ENCODE data around the gene SLC25A40. TPM values are rescaled to one million over a fixed set of nuclear protein-coding genes. Genes with fewer than 3 reads are reported as not detected.
A peak's percentile ranks its signal among the peaks of the same experiment; 100 is the strongest.
"Not testable (repeated sequence)": the region's sequence is repeated elsewhere in the genome, so short reads cannot be mapped to it uniquely, and the experiment has no call there.

SLC25A40 gene
- 10 to 100 TPM; 22.7 to 48.1 (median 41.9) TPM for polyA plus RNA-seq (ENCODE audit: insufficient read depth in 1 of 5, insufficient read length in 5 of 5, low replicate concordance in 1 of 5)
- long read RNA-seq, donor 1, full-length matches to known transcripts: 3 of 11 reads
- long read RNA-seq, donor 1, partial matches to known transcripts: 8 of 11 reads
- long read RNA-seq, donor 1, other reads (novel, unspliced or antisense): 0 of 11 reads
- long read RNA-seq, donor 2, full-length matches to known transcripts: 2 of 9 reads
- long read RNA-seq, donor 2, partial matches to known transcripts: 7 of 9 reads
- long read RNA-seq, donor 2, other reads (novel, unspliced or antisense): 0 of 9 reads
- long read RNA-seq, donor 3, full-length matches to known transcripts: 3 of 14 reads
- long read RNA-seq, donor 3, partial matches to known transcripts: 11 of 14 reads
- long read RNA-seq, donor 3, other reads (novel, unspliced or antisense): 0 of 14 reads
- long read RNA-seq, donor 4, full-length matches to known transcripts: 4 of 14 reads
- long read RNA-seq, donor 4, partial matches to known transcripts: 10 of 14 reads
- long read RNA-seq, donor 4, other reads (novel, unspliced or antisense): 0 of 14 reads
- long read RNA-seq, donor 5, full-length matches to known transcripts: 3 of 15 reads
- long read RNA-seq, donor 5, partial matches to known transcripts: 12 of 15 reads
- long read RNA-seq, donor 5, other reads (novel, unspliced or antisense): 0 of 15 reads
- long read RNA-seq, donor 6, full-length matches to known transcripts: 6 of 13 reads
- long read RNA-seq, donor 6, partial matches to known transcripts: 7 of 13 reads
- long read RNA-seq, donor 6, other reads (novel, unspliced or antisense): 0 of 13 reads
- long read RNA-seq, donor 7, partial matches to known transcripts: 0 of 2 reads
- long read RNA-seq, donor 7, other reads (novel, unspliced or antisense): 0 of 2 reads
- long read RNA-seq, donor 8, full-length matches to known transcripts: 3 of 8 reads
- long read RNA-seq, donor 8, partial matches to known transcripts: 5 of 8 reads
- long read RNA-seq, donor 8, other reads (novel, unspliced or antisense): 0 of 8 reads

GRCh38 chr7:87876040-87876868, at the start of gene SLC25A40, which contains the start of gene DBF4:
TSS of gene SLC25A40 (minus strand) at chr7:87876360. CDS start at chr7:87858727, 17,633 bp downstream.
TSS of gene DBF4 (plus strand) at chr7:87876493. CDS start at chr7:87876733, 240 bp downstream.
- peak; percentile 92 to 93 for DNase-seq

DNA sequence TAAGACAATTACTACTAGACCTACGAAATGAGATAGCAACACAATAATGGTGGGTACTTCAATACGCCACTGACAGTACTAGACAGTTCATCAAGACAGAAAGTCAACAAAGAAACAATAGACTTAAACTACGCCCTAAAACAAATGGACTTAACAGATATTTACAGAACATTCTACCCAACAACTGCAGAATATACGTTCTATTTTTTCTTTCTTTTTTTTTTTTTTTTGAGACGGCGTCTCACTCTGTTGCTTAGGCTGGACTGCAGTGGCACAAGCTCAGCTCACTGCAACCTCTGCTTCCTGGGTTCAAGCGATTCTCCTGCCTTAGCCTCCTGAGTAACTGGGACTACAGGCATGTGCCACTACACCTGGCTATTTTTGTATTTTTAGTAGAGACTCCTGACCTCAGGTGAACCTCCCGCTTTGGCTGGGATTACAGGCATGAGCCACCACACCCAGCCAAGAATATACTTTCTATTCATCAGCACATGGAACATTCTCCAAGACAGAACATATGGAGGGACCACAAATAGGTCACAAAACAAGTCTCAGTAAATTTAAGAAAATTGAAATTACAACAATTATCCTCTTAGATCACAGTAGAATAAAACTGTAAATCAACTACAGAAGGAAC, 46.7 kb upstream of the SLC25A40 start:
- not testable (repeated sequence) for DNase-seq

- no peak for DNase-seq
These were observed 44.4 kb upstream of the SLC25A40 start for GRCh38 chr7:87920578-87920977.

- DNase-seq: no peak
These were observed 43.7 kb upstream of the SLC25A40 start for GRCh38 chr7:87919875-87920274.

- no peak for DNase-seq
These were observed 42.6 kb upstream of the SLC25A40 start for GRCh38 chr7:87918740-87919139.

- no peak for DNase-seq
These were observed 36.0 kb upstream of the SLC25A40 start for GRCh38 chr7:87912121-87912520.

DNA sequence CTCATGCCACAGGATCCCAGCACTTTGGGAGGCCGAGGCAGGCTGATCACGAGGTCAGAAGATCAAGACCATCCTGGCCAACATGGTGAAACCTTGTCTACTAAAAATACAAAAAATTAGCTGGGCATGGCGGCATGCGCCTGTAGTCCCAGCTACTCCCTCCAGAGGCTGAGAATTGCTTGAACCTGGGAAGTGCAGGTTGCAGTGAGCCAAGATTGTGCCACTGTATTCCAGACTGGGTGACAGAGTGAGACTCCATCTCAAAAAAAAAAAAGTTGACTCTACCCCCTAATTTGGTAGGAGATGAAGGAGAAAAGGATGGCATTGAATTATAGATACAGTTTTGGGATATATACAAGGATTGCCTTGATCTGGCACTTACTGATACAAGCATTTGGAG, 32.7 kb upstream of the SLC25A40 start:
- not testable (repeated sequence) for DNase-seq

DNA sequence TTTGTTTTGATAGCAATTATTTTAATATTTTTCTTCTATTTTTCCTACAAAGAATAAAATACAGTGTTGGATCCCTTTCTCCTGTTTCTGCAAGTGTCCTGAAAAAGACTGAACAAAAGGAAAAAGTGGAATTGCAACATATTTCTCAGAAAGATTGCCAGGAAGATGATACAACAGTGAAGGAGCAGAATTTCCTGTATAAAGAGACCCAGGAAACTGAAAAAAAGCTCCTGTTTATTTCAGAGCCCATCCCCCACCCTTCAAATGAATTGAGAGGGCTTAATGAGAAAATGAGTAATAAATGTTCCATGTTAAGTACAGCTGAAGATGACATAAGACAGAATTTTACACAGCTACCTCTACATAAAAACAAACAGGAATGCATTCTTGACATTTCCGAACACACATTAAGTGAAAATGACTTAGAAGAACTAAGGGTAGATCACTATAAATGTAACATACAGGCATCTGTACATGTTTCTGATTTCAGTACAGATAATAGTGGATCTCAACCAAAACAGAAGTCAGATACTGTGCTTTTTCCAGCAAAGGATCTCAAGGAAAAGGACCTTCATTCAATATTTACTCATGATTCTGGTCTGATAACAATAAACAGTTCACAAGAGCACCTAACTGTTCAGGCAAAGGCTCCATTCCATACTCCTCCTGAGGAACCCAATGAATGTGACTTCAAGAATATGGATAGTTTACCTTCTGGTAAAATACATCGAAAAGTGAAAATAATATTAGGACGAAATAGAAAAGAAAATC, 31.2 kb upstream of the SLC25A40 start:
- DNase-seq: not testable (repeated sequence)

DNA sequence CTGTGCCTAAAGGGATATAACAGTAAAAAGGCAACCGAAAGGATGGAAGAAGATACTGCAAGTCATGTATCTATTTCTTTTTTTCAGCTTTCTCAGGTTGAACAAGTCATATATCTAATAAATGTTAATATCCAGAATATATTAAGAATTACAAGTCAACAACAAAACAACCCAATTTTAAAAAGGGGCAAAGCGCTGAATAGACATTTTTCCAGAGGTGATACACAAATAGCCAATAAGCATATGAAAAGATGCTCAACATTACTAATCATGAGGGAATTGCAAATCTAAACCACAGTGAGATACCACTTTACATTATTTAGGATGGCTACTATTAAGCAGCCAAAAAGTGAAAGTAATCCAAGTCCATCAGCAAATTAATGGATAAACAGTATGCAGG, 23.1 kb upstream of the SLC25A40 start:
- DNase-seq: no peak

DNA sequence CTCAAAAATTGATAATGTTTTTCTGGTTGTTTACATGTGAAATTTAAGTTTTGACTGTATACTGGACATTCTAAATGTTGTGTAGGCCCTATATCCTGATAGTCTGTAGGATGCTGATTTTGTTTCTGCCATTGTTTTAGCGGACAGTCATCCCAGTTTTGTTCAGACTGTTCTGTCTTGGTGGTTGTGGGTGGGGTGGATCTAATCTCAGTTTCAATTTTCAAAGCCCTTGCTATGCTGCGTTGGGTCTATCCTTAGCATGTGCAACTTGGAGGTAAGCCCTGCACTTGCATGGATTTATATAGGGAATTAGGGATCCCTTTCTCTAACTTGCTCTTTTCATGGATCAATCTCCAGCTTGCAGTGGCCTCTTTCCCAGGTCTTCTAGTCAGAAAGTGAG, 19.2 kb upstream of the SLC25A40 start:
- DNase-seq: no peak

- DNase-seq: peak in 1 of 2 donors; percentile 16
These were observed 10.7 kb upstream of the SLC25A40 start for GRCh38 chr7:87886875-87887274.

GRCh38 chr7:87885018-87885417, 8.9 kb upstream of the SLC25A40 start:
- DNase-seq: no peak

DNA sequence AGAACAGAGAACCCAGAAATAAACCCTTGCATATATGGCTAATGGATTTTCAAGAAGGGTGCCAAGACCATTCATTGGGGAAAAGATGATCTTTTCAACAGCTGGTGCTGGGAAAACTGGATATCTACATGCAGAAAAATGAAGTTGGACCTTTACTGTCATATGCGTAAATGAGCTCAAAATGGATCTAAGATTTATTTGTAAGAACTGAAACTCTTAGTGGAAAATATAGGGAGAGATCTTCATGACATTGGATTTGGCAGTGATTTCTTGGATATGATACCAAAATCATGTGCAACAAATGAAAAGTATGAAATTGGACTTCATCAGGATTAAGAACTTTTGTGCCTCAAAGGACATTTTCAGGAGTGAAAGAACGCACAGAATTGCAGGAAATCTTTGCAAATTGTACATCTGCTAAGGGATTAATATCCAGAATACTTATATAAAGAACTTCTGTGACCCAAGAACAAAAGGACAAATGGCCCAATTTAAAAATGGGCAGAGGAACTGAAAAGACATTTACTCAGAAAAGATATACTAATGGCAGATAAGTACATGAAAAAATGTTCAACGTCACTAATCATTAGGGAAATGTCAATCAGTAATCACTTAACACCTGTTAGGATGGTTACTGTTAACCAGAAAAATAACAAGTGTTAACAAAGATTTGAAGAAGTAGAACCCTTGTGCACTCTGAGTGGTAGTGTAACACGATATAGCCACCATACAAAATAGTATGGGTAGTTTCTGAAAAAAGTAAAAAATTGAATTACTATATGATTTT, 6.2 kb upstream of the SLC25A40 start:
- DNase-seq: no peak

DNA sequence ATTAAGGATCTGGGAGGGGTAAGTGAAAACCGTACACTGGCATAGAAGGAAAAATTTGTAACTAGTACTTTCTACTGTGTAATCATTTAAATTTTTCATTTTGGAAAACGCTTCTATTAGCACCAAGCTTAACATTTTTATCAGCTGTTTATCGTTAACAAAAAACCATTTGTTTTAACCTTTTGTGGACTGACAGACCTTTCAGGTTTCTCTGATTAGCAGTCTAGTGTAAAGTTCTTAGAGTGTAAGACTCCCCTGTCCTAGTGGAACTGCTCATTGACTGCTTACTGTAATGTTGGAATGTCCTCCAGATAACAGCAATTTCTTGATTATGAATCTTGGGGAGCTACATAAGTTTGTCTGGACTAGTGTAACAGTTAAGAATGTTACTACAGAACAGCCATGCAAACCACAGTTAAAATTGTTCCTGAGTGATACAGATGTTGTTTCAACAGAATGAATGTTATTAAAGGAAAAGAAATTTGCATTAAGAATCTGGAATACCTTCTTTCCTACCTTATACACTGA, 2.1 kb upstream of the SLC25A40 start:
- no peak for DNase-seq

DNA sequence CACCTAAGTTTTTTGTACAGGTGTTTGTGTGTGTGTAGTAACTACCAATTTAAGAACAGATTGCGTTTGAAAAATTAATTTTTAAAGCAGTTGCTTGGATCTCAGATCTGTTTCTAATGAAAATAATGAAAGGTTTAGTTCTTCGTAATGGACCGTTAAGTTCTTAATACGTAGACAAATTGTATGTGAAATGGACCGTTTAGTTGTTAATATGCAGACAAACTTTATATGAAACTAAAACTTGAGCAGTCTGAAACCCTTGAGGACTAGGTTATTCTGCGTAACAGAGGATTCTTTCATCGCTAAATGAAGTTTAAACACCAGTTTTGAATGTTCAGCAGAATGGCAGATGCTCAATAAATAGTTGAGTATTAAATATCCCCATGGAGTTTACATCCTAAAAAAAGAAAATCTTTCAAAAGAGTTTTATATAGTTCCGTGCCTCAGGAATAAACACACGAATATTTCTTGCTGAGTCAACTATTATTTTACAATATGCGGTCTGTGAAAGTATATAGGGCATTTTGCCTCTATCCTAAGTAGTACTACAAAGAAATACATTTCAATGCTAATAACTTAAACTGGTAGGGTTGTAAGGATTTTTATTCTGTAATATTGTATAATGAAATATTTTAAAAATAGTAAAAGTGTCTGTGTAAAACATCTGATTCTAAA, 1.3 kb upstream of the SLC25A40 start:
- DNase-seq: peak in 1 of 2 donors; percentile 11

DNA sequence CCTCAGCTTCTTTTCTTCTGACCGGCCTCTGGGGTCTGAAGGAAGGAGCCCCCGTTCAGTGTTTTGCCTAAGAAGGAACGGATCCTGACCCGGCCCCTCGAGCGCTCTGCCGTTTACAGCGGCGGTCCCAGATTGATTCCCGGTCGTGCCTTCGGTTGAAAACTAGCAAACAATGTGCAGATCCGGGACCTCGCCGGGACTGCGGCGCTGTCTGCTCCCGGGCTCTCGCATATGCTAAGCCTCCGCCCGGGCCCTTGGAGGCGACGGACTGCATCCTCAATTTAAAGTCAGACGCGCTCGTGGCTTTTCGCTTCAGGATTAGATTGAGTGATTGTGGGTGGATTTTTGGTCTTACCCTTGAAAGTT, 692 bp upstream of the SLC25A40 start:
- peak; percentile 57 to 66 for DNase-seq

GRCh38 chr7:87875151-87876039, 765 bp downstream of the SLC25A40 start:
- no peak for DNase-seq
